Choroid plexus epithelial cell (primary cell): ENCODE measurements around the gene OBSCN.

Experiments used
- DNase-seq: peaks from one replicate; pipeline ENCODE4 v3.0.0-alpha.2; 2010; ENCODE audit warnings: low read depth
- H3K4me3 ChIP-seq: 2 replicates; pipeline ENCODE4 v1.5.1; 2011; ENCODE audit warnings: low read depth, mild to moderate bottlenecking, control low read depth, low read length, moderate library complexity
- CTCF ChIP-seq: conservative IDR thresholded peaks from 2 replicates; pipeline ENCODE4 v1.5.1; 2011; ENCODE audit warnings: low read depth, mild to moderate bottlenecking, control low read depth, inconsistent platforms, low read length, moderate library complexity

The OBSCN gene

GRCh38 chr1:228289996-228290881 lies 82.4 kb downstream of the OBSCN start:
- no peak for DNase-seq
- no peak for TF ChIP-seq CTCF

GRCh38 chr1:228291906-228292608 lies 84.2 kb downstream of the OBSCN start:
- DNase-seq: peak; percentile 4
- no peak overlapping the region for H3K4me3 ChIP-seq
- no peak for TF ChIP-seq CTCF

More at GRCh38 chr1:228289996-228290881, 82.4 kb downstream of the OBSCN start:
- H3K4me3 ChIP-seq: no peak overlapping the region

DNA sequence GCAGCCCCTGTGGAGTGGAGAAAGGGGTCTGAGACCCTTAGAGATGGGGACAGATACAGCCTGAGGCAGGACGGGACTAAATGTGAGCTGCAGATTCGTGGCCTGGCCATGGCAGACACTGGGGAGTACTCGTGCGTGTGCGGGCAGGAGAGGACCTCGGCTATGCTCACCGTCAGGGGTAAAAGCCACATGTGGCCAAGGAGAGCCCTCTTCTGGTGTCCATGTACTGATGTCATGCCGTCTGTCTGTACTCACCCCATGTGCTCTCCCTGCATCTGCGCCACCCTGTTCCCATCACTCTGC lies 84.7 kb downstream of the OBSCN start:
- TF ChIP-seq CTCF: no peak
- no peak overlapping the region for H3K4me3 ChIP-seq
- DNase-seq: no peak

GRCh38 chr1:228293393-228293792 lies 85.5 kb downstream of the OBSCN start:
- H3K4me3 ChIP-seq: no peak overlapping the region
- DNase-seq: no peak
- no peak for TF ChIP-seq CTCF

DNA sequence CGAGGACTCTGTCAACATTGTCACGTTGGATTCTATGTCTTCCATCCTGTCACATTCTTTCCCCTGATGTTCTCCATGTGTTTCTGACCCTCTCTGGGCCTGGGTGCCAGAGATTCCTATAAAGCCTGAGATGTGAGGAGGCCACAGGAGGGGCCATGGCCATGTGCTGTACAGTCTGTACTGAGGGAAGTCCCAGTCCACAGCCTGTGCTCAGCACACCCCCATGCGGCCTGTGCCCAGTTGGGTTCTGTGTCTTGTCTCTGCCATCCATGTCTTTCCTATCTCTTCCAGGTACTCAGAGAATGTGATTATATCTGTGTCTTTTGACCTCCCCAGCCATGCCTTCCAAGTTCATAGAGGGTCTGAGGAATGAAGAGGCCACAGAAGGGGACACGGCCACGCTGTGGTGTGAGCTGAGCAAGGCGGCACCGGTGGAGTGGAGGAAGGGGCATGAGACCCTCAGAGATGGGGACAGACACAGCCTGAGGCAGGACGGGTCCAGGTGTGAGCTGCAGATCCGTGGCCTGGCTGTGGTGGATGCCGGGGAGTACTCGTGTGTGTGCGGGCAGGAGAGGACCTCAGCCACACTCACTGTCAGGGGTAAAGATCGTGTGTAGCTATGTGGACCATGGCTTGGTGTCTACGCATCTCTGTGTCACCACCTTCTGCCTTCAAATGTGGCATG lies 86.1 kb downstream of the OBSCN start:
- TF ChIP-seq CTCF: no peak
- DNase-seq: no peak
- H3K4me3 ChIP-seq: no peak overlapping the region

DNA sequence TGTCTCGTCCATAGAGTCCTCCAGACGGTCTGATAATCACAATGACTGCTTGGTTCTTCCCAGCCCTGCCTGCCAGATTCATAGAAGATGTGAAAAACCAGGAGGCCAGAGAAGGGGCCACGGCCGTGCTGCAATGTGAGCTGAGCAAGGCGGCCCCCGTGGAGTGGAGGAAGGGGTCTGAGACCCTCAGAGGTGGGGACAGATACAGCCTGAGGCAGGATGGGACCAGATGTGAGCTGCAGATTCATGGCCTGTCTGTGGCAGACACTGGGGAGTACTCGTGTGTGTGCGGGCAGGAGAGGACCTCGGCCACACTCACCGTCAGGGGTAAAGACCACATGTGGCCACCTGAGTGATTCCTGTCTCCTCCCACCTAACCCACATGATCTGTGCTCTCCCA lies 86.9 kb downstream of the OBSCN start:
- no peak for DNase-seq
- no peak overlapping the region for H3K4me3 ChIP-seq
- no peak for TF ChIP-seq CTCF
